NT2/D1 (cell line): ENCODE measurements around the gene ADTRP.

Experiments
- SUZ12 ChIP-seq: IDR thresholded peaks from 2 replicates; pipeline ENCODE4 v1.6.1; 2011; ENCODE audit not compliant: insufficient read length, insufficient read depth; ENCODE audit errors: extremely low read depth
- YY1 ChIP-seq: IDR thresholded peaks from 2 replicates; pipeline ENCODE4 v1.6.1; 2011; ENCODE audit not compliant: insufficient read length, insufficient read depth
- ZNF274 ChIP-seq: IDR thresholded peaks from 2 replicates; pipeline ENCODE4 v1.6.1; 2011; ENCODE audit warnings: mild to moderate bottlenecking, low read depth, low read length

DNA sequence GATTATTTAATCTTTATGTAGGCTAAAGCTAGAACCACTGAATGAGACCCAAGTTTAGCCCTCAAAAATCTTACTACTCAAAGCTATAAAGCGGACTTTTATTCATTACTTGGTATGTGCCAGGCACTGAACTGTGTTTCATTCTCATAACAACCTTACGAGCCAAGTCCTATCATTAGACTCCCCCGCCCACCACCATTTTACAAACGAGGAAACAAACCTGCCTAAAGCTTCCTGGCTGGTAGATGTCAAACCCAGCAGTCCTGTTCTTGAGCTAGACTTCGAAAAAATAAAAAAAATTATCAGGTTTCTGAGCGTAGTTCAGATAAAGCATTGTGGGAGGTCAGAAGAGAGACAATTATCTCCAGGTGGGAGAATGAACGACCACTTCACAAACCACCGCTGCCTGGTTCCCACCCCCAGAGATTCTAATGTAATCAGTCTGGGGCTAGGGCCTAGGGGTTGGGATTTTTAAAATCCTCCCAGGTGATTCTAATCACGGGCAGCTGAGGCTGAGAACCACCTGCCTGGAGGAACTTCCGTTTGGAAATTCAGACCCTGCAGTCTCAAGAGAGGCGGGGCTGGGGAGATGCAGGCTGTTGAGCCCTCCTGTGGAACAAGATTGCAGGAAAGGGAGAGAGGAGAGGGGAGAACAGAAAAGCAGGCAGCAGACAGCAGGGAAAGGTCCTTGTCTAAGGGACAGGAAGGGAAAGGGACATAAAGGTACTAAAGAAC is 8.6 kb downstream of the ADTRP start:
- TF ChIP-seq YY1 (no peak), ZNF274 (no peak), SUZ12 (no peak)
